Measurements from ENCODE around the gene IRX4. TPM values are rescaled to one million over a fixed set of nuclear protein-coding genes. Genes with fewer than 3 reads are reported as not detected.

Gene IRX4
- total RNA-seq, 1 experiment from 2014 or later = not detected

GRCh38 chr5:1914471-1914870 is 31.7 kb upstream of the IRX4 start:
- DNase-seq (ENCODE audit: low spot score) = no peak

GRCh38 chr5:1913578-1913977 is 30.9 kb upstream of the IRX4 start:
- DNase-seq (ENCODE audit: low spot score) = no peak

- DNase-seq (ENCODE audit: low spot score) = no peak
These were observed 30.3 kb upstream of the IRX4 start for GRCh38 chr5:1912951-1913565.

GRCh38 chr5:1911773-1912235 is 29.1 kb upstream of the IRX4 start:
- no peak for DNase-seq (ENCODE audit: low spot score)

GRCh38 chr5:1910861-1911772 is 28.4 kb upstream of the IRX4 start:
- no peak for DNase-seq (ENCODE audit: low spot score)

GRCh38 chr5:1910081-1910760 is 27.5 kb upstream of the IRX4 start:
- DNase-seq (ENCODE audit: low spot score) = no peak

GRCh38 chr5:1909346-1909985 is 26.7 kb upstream of the IRX4 start:
- no peak for DNase-seq (ENCODE audit: low spot score)

- DNase-seq (ENCODE audit: low spot score) = no peak
These were observed 26.2 kb upstream of the IRX4 start for GRCh38 chr5:1908931-1909330.

- DNase-seq (ENCODE audit: low spot score) = no peak
These were observed 24.9 kb upstream of the IRX4 start for GRCh38 chr5:1907616-1908015.

GRCh38 chr5:1905108-1905507 is 22.4 kb upstream of the IRX4 start:
- no peak for DNase-seq (ENCODE audit: low spot score)

GRCh38 chr5:1901983-1902382 is 19.3 kb upstream of the IRX4 start:
- DNase-seq (ENCODE audit: low spot score) = no peak

GRCh38 chr5:1901061-1901460 is 18.3 kb upstream of the IRX4 start:
- no peak for DNase-seq (ENCODE audit: low spot score)

GRCh38 chr5:1899201-1899600 is 16.5 kb upstream of the IRX4 start:
- DNase-seq (ENCODE audit: low spot score) = no peak

GRCh38 chr5:1897816-1898450 is 15.2 kb upstream of the IRX4 start:
- no peak for DNase-seq (ENCODE audit: low spot score)

- no peak for DNase-seq (ENCODE audit: low spot score)
These were observed 14.7 kb upstream of the IRX4 start for GRCh38 chr5:1897386-1897785.

- DNase-seq (ENCODE audit: low spot score) = no peak
These were observed 14.1 kb upstream of the IRX4 start for GRCh38 chr5:1896602-1897376.

GRCh38 chr5:1895739-1896420 is 13.2 kb upstream of the IRX4 start:
- no peak for DNase-seq (ENCODE audit: low spot score)

GRCh38 chr5:1894243-1894642 is 11.5 kb upstream of the IRX4 start:
- no peak for DNase-seq (ENCODE audit: low spot score)

GRCh38 chr5:1893754-1894153 is 11.0 kb upstream of the IRX4 start:
- no peak for DNase-seq (ENCODE audit: low spot score)

Measured in HT-29 (cell line).